ENCODE data around the gene TTYH2.

Gene TTYH2

DNA sequence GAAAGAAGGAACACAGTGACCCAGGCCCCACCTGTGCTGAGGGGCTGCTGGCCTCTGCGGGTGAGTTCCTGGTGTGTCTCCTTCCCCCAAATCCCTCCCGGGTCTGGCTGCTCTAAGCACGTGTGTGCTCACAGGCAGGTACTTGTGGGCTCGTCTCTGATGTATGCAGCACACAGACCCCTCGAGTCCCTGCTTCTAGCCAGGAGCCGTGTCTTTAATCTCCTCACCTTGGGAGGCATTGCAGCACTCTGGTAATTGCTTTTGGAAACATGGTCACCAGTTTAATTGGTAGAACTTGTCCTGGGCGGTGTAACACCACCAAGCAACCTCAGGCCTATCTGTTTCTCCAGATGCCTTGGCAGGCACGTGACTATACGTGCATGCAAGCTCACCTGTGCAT lies 18.7 kb upstream of the TTYH2 start:
- no peak for DNase-seq

DNA sequence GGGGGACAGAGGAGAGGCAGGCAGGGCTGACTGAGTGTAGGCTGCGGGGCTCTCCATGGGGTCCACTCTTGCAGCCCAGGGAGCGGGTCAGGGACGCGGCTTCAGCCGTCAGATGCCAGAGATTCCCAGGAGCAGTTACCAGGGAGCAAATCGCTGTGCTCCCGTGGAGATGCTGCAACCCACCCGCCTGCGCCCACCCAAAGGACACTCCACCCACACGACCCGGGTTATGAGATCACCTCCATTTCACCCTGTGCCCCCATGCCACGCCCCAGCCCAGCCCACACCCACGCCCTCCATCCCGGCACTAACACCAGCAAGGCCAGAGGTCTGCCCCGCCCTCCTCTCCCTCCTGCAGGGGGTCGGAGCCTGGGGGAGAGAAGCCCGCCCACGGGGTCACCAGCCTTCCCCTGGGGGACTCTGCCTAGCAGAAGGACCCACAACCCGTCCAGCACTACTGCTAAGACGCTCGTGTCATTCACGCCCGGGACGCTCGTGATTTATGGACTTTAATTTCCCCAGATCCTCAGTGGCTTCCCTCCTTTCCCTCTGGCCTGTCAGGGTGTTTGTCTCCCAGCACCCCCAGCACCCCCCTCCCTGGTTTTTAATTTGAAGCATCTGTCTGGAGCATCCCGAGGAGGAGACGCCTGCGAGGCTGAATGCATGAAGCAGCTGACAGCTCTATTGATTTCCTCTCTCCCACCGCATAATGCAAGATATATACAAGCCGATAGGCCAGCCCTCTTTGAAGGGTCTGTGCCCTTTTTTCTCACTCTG lies 16.6 kb upstream of the TTYH2 start:
- no peak for DNase-seq

- no peak for DNase-seq
These were observed 15.6 kb upstream of the TTYH2 start for GRCh38 chr17:74197801-74198200.

GRCh38 chr17:74198694-74199093 lies 14.7 kb upstream of the TTYH2 start:
- no peak for DNase-seq

- DNase-seq: no peak
These were observed 13.9 kb upstream of the TTYH2 start for GRCh38 chr17:74199306-74200092.

DNA sequence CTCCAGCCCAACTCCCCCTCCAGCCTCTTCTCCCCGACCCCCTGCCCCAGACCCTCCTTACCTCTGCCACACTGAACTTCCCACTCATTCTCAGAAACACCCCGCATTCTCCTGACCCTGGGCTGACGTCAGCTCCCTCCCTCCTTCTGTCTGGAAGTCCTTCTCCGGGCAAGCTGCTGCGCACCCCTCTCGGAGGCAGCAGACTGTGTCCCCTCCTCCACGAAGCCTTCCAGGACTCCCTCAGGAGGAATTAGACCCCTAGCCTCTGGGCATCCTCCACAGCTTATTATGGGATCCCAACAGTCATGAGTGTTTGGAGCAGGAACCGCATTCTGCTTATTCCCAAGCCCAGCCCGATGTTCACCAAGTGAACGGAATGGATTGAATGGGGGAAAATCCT lies 13.3 kb upstream of the TTYH2 start:
- DNase-seq: no peak

- DNase-seq: no peak
These were observed 12.1 kb upstream of the TTYH2 start for GRCh38 chr17:74201250-74201649.

DNA sequence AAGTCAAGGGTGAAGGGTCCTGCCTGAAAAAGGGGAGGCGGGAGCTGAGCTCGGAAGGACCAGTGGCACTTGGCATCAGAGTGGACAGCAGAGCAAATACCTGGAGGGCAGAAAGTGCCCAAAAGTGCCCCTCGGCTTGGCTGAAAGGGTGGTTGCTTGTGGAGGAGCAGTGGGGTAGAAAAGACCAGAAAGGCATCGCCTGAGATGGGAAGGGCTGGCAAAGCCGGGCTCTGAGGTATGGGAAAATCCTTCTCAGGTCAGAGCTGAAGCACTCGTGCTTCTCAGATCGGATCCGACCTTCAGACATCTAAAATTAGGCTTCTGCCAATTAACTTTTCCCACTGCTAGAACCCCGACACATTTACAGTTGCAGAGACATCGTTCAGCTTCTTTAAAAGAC lies 11.4 kb upstream of the TTYH2 start:
- no peak for DNase-seq

DNA sequence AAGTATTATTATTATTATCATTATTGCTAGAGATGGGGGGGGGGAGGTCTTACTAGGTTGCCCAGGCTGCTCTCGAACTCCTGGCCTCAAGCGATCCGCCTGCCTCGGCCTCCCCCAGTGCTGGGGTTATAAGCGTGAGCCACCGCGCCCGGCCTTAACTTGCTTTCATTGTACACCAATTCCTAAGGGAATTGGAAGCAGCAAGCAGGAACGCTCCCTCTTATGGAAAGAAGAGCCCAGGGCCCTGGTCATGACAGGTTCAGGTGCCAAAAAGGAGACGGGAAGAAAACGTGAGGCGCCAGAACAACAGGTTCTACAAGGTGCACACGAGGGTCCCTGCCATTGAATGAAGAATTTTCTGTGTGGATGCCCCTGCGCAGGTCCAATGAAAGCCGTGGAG lies 10.4 kb upstream of the TTYH2 start:
- DNase-seq: no peak

DNA sequence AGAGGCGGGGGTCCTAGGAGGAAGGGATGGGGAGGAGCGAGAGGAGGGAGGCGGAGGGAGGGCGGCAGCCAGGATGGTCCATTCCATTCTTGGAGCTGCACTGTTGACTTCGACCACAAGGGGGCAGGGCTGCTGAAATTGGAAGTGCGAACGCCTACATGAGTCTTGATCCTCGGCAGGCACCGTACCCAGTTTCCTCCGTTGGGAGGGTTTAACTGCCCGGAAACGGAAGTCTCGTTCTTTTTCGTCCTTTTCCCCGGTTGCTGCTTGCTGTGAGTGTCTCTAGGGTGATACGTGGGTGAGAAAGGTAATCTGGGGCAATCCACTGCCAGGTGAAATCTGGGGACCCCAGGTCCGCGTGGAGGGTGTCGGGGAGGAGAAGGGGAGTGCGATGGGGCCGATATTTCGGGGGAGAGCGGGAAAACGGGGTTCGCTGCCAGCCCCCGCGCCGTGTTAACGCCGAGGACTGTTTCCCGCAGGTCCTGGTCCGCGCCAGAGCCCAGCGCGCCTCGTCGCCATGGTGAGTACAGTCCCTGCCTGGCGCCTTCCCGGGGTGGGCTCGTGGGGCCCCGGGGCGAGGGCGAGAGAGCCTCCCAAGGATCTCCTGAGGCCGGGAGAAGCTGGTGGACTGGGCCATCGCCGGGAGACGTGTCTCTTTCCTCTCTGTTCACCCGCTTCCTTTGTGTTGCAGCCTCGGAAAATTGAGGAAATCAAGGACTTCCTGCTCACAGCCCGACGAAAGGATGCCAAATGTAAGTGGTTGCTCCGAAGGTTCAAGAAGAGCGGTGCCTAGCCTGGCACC lies 9.7 kb upstream of the TTYH2 start, which contains the start of gene RPL38:
Gene RPL38 (plus strand): TSS at position 240 of the 802 bp plus-strand sequence. CDS start 278 bp downstream, at position 518.
- peak; percentile 80 for DNase-seq

- no peak for DNase-seq
These were observed 8.9 kb upstream of the TTYH2 start for GRCh38 chr17:74204474-74204873.

DNA sequence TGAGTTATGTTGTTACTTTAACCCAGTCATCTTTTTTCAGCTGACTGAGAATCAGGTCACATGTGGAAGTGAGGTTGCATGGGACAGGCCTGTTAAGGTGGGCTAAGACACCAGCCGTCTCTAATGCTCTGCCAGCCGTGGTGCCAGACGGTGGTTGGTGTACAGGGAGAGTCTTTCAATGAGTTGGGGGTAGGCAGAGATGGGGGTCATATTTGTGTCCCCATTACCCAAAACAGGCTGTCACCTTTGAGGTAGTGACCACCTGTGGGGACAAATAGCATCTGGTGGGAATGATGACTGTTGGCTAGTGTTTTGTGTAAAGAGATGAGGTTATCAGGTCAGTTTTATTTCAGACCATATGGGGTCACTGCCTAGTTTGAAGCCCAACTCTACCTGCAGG lies 8.1 kb upstream of the TTYH2 start:
- no peak for DNase-seq

GRCh38 chr17:74206332-74206818 lies 7.0 kb upstream of the TTYH2 start:
- DNase-seq: no peak

DNA sequence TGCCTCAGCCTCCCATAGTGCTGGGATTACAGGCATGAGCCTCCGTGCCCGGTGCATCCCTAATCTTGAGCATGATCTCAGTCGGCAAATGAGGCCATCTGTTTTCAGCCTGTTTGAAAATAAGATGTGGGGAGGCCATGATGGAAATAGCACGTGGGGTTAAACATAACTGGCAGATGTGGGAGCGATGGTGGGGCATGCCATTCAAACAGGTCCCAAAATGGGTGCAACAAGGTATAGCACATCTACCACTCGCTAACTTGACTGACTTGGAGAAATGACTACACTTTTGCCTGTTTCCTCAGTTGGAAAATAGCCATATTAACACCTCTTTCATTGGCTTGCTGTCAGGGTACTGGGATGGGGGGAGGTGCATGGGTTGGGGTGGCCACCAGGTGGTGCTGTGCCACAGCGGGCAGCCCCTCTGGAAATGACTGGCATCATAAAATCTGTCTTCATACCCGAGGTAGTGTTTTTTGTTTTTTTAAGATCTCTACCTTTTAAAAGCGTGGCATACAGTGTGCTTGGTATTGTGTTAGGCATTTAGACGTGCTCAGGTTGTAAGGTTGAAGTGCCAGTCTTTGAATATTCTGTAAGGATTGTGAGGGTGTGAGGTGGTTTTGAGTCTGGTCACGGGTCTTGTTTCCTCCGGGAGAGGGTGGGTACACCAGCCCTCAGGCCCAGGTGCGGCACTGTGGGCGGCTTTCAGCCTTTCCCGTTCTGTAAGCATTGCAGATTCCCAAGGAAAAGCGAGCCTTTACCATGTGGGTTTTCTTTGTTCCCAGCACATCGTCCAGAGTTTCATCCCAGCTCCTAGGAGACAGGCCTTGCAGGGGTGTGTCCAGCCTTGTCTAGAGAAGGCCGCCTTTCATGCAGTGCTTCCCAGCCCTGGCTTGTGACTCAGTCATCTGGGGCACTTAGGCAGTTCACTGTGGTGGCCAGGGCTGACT lies 2.9 kb upstream of the TTYH2 start:
- DNase-seq: no peak

DNA sequence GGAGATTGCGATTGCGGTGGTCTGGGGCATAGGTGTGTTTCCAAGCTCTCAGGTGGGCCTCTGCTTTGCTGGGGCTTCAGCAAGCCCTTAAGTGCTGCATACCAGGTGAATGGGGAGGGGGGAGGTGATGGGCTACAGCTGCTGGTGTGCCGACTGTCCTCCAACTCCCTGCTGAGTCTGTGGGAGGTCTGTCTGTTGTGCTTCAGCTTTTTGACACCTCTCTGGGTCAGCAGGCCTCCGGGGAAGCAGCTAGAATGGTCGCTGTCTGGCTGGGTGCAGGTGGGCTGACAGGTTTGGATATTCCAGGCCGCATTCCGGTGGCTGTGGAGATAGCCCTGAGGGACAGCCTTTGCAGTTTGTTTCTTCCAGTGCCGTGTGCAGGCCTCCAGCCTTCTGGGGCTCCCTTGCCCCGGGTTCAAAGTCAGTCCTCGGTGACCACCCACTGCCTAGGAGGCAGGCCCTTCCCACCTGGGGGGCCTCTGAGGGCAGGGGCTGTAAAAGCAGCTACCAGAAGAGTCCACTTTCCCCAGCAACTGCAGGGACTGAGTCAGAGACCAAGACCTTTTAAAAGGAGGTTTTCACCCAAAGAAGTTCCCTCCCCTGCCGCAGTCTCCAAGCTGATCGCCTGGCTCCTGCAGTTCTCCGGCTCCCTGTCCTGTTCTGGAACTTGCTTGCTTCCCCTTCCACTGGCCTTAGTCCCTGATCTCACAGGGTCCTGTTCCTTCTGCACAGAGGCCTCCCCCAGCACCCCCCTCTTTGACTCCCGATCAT lies 2.0 kb upstream of the TTYH2 start:
- no peak for DNase-seq

DNA sequence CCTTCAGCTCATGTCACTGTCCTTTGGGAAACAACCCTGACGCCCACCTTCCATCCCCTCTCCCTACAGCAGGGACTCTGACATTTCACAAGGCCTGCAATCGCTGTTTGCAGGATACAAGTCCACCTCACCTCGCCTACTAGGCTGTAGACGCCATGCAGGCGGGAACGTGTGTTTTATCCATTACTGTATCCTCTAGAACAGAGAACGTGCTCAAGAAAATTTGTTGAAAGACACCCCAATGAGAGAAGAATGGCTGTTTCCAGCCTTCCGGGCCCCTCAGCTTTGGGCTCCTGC lies 1.5 kb upstream of the TTYH2 start:
- DNase-seq: no peak

DNA sequence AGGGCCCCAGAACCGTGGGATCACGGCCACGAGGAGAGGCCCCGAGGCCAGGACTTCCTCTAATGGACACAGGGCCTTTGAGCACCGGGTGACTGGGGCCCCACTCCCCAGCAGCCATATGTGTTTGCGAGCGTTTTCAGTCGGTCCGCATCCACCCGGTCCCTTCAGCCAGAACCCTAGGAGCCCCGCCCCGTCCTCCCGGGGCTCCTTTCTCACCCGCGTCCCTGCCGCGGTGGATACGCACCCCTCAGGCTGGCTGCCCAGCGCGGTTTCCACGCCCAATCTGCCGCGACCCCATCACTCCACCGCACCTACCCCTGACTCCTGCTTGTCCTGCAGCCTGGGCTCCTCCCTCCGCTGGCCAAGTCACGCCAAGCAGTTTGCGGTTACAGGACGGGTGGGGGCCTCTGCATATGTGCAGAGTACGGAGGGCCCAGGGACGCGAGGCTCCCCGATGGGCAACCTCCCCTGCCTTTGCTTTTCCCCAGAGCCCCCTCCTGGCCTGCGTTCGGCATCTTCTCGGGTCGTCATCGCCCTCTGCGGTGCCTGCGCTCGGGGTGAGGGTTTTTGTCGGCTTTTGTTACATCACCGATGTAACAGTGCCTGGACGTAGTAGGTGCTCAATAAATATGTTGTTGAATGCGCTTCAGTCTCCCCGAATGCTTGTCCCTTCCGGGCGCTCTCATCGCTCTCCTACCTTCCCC lies 1.0 kb upstream of the TTYH2 start:
- DNase-seq: no peak

DNA sequence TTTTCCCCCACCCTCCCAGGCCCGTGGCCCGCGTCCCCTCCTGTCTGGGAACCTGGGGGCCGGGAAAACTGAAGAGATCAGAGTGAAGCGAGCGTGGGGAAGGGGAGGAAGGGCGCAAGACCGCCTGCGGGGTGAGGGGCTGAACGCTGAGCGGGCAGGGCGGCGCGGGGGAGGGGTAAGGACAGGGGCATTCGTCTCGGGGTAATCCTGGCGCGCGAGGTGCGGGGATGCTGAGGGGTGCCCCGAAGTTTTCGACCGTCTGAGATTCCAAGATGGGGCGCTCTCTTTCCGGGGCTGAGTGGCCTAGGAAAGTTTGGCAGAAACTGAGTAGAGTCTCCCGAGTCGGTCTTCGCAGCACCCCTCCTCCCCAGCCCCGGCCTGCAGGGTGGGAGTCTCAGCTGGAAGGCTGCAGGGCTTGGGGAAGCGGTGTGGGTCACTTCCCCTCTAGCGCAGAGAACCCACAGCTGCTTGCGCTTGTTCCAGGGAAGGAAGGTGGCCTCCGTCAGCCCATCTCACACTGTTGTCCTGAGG lies 555 bp downstream of the TTYH2 start:
- DNase-seq: no peak

GRCh38 chr17:74214484-74215341 lies 1.3 kb downstream of the TTYH2 start:
- no peak for DNase-seq

DNA sequence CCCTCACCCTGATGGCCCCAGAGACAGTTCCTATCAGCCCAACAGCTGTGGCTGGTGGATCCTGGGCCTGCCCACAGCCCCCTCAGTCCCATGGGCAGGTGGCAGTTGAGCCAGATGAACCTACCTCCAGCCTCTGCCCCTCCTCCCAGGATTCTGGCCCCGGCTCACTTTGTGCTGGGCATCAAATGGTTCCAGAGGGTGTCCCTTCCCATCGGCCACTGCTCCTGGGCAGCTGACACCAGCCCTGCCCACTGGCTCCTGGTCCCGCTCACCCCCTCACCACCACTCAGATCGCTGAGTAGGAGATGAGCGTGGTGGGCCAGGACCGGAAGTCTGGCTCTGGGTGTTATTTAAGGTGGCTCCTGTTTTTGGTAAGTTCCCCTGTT lies 2.0 kb downstream of the TTYH2 start:
- DNase-seq: no peak

All from GF-D8 (cell line).